GM12878 (cell line): ENCODE data around the gene GLB1L3. TPM values are rescaled to one million over a fixed set of nuclear protein-coding genes. Genes with fewer than 3 reads are reported as not detected.

Experiments used
- ATAC-seq: fragments of 200-7000 bp; cut with Tn5 transposase; 3 replicates; pipeline ENCODE4 v1.9.1; 2020; ENCODE audit warnings: mild to moderate bottlenecking, moderate library complexity
- BruUV-seq: library from RNA; stranded (reverse); fragments of 400-500 nt; replicated peaks from 2 replicates; lab custom pipeline; 2021; lab: Mats Ljungman, UMichigan
- CTCF ChIA-PET: fragments of 300-600 bp; sonication (Branson Sonifier 250); formaldehyde crosslinking; extraction: SDS; loops from one replicate; lab custom pipeline; 2021; ENCODE audit warnings: inconsistent platforms; lab: Yijun Ruan, JAX
- POLR2A ChIA-PET: fragments of 350-600 bp; formaldehyde crosslinking; extraction: SDS; loops from one replicate; lab custom pipeline; 2021; ENCODE audit warnings: inconsistent platforms; lab: Charles Lee
- RAD21 ChIA-PET: fragments of 300-600 bp; sonication (Branson Sonifier 250); formaldehyde crosslinking; loops from one replicate; lab custom pipeline; 2023; ENCODE audit warnings: antibody characterized with exemption; ENCODE audit not compliant: unreplicated experiment; lab: Charles Lee
- SMC1A ChIA-PET: fragments of 300-600 bp; sonication (Branson Sonifier 250); formaldehyde crosslinking; loops from one replicate; lab custom pipeline; 2023; ENCODE audit not compliant: unreplicated experiment, uncharacterized antibody; lab: Charles Lee
- DNase-seq: peaks from one replicate; pipeline ENCODE4 v3.0.0-alpha.2; 2011; ENCODE audit warnings: low read depth, low spot score
- FAIRE-seq: peaks from 3 replicates; lab custom pipeline; 2011; peaks lifted over from hg19 to GRCh38; lab: Jason Lieb, UNC
- H2AFZ ChIP-seq: 2 replicates; pipeline ENCODE4 v1.6.0; 2011; ENCODE audit warnings: low read depth, low read length, control low read depth; ENCODE audit not compliant: control insufficient read depth
- H3K27ac ChIP-seq: 2 replicates; pipeline ENCODE4 v1.5.1; 2011; ENCODE audit warnings: control low read depth; ENCODE audit not compliant: control insufficient read depth, insufficient read depth
- H3K27me3 ChIP-seq, 2 experiments: replicated peaks in 1 of 2; 2 replicates each; pipeline versions ENCODE4 v1.6.0 to v1.6.1; 2011; ENCODE audit warnings: low read length in 1 of 2; ENCODE audit not compliant: control insufficient read depth in 2 of 2, insufficient read depth in 2 of 2
- H3K36me3 ChIP-seq, 2 experiments: 2 replicates each; pipeline ENCODE4 v1.5.1; 2011; ENCODE audit warnings: low read length in 1 of 2; ENCODE audit not compliant: control insufficient read depth in 2 of 2, insufficient read depth in 2 of 2
- H3K4me1 ChIP-seq: 2 replicates; pipeline ENCODE4 v1.6.1; 2011; ENCODE audit warnings: mild to moderate bottlenecking, low read length, moderate library complexity, mixed read lengths; ENCODE audit not compliant: control insufficient read depth, insufficient read depth
- H3K4me2 ChIP-seq: 2 replicates; pipeline ENCODE4 v1.6.0; 2011; ENCODE audit warnings: control low read depth; ENCODE audit not compliant: control insufficient read depth, insufficient read depth
- H3K4me3 ChIP-seq: fragments of 200-600 bp; sonication (generic); 2 replicates; pipeline ENCODE4 v1.5.1; 2016
- H3K79me2 ChIP-seq: 2 replicates; pipeline ENCODE4 v1.6.0; 2011; ENCODE audit warnings: low read length; ENCODE audit not compliant: control insufficient read depth, insufficient read depth
- H3K9ac ChIP-seq: 2 replicates; pipeline ENCODE4 v1.8.0; 2011; ENCODE audit warnings: low read length, control low read depth, mixed read lengths; ENCODE audit not compliant: control insufficient read depth, insufficient read depth
- H3K9me3 ChIP-seq: replicated peaks from 3 replicates; pipeline ENCODE4 v1.5.1; 2011; ENCODE audit warnings: mild to moderate bottlenecking, low read length; ENCODE audit not compliant: control insufficient read depth, insufficient read depth
- H4K20me1 ChIP-seq: 2 replicates; pipeline ENCODE4 v1.6.0; 2011; ENCODE audit not compliant: control insufficient read depth, insufficient read depth
- BMI1 ChIP-seq: fragments of 450-650 bp; IDR thresholded peaks from 2 replicates; pipeline ENCODE4 v1.6.1; 2016; ENCODE audit warnings: mild to moderate bottlenecking, moderate library complexity, borderline replicate concordance
- EED ChIP-seq: sonication (generic); IDR thresholded peaks from 2 replicates; pipeline ENCODE4 v1.6.1; 2016; ENCODE audit warnings: antibody characterized with exemption, low read depth
- ESRRA ChIP-seq: IDR thresholded peaks from 2 replicates; pipeline ENCODE4 v1.6.1; 2012; ENCODE audit warnings: mild to moderate bottlenecking, low read length, improper control_type of control experiment
- FOS ChIP-seq: IDR thresholded peaks from 3 replicates; pipeline ENCODE4 v1.6.1; 2011; ENCODE audit warnings: borderline replicate concordance; ENCODE audit not compliant: insufficient read length; ENCODE audit errors: extremely low read depth
- GATAD2B ChIP-seq: fragments of 450-650 bp; conservative IDR thresholded peaks from 2 replicates; pipeline ENCODE4 v1.6.1; 2017; ENCODE audit warnings: low read depth, mild to moderate bottlenecking, moderate library complexity
- HSF1 ChIP-seq: fragments of 150-350 bp; IDR thresholded peaks from 2 replicates; pipeline ENCODE4 v1.6.1; 2014; ENCODE audit warnings: mild to moderate bottlenecking, low read depth, low read length
- NFYA ChIP-seq: IDR thresholded peaks from 2 replicates; pipeline ENCODE4 v1.6.1; 2011; ENCODE audit warnings: low read depth, mild to moderate bottlenecking, low read length, improper control_type of control experiment, borderline replicate concordance
- NKRF ChIP-seq: fragments of 450-650 bp; conservative IDR thresholded peaks from 2 replicates; pipeline ENCODE4 v1.6.1; 2017; ENCODE audit warnings: mild to moderate bottlenecking, moderate library complexity
- RCOR1 ChIP-seq: conservative IDR thresholded peaks from 2 replicates; pipeline ENCODE4 v1.6.1; 2012; ENCODE audit warnings: low read depth, low read length, improper control_type of control experiment
- USF1 ChIP-seq: IDR thresholded peaks from 2 replicates; pipeline ENCODE4 v1.6.1; 2011; ENCODE audit warnings: borderline replicate concordance, low read depth, mild to moderate bottlenecking, moderate library complexity, mixed read lengths, low read length; ENCODE audit not compliant: insufficient read depth; ENCODE audit errors: extremely low read length
- YY1 ChIP-seq: IDR thresholded peaks from 2 replicates; pipeline ENCODE4 v1.6.1; 2011; ENCODE audit warnings: low read depth, mild to moderate bottlenecking, low read length
- ZBED1 ChIP-seq: IDR thresholded peaks from 2 replicates; pipeline ENCODE4 v1.6.1; 2016; ENCODE audit warnings: borderline replicate concordance
- WGBS: methylation state at CpG from one replicate; pipeline ENCODE4 v1.1.6; 2016; ENCODE audit warnings: low lambda C conversion rate; ENCODE audit not compliant: insufficient replicate concordance, insufficient coverage; ENCODE audit errors: missing lambda C conversion rate; 5-methylcytosine and 5-hydroxymethylcytosine counted together
- in situ Hi-C: fragments of 300-500 bp; cut with MboI; formaldehyde crosslinking; loops from 9 replicates; pipeline ENCODE4 v1.14.3; 2018; ENCODE audit warnings: mixed read lengths
- intact Hi-C: fragments of 100-400 bp; cut with micrococcal nuclease; formaldehyde crosslinking; loops from one replicate; pipeline ENCODE4 v1.14.2; 2022; ENCODE audit not compliant: unreplicated experiment
- polyA plus RNA-seq, 11 experiments: library from polyadenylated mRNA; depleted of rRNA in 4 of 11; unstranded in 6 of 11; stranded (reverse) in 5 of 11; fragments of >200 nt; fragmentation: Nextera tagmentation in 4 of 11; fragmentation: Illumina TruSeq in 1 of 11; extraction: Ambion mirVana in 4 of 11; extraction: Trizol in 1 of 11; gene quantifications; 1 replicate in 1 of 11; 2 replicates in 10 of 11; pipeline versions ENCODE4 v1.2.1 to v1.2.3, GENCODE V29; 2011 to 2016; ENCODE audit warnings: inconsistent platforms in 2 of 11, missing spikeins in 2 of 11, low read depth in 1 of 11
- total RNA-seq, 4 experiments: library from RNA; depleted of rRNA in 3 of 4; stranded (reverse); fragments of >200 nt in 3 of 4; fragmentation: Illumina TruSeq in 1 of 4; extraction: Trizol in 1 of 4; gene quantifications; 2 replicates each; pipeline versions ENCODE4 v1.2.1 to v1.2.3, GENCODE V29; 2013 to 2021

GLB1L3 gene
- total and polyA plus RNA-seq, 10 of the 15 experiments (the other 5 are each of a cell fraction or from before 2014, with no cell fraction given): 0.53 to 2.9 (median 1.9) TPM; not detected in 1

GRCh38 chr11:134364261-134364660 is 88.1 kb downstream of the GLB1L3 start:
- POLR2A ChIA-PET: no interaction called here
- no peak for FAIRE-seq
- Histone ChIP-seq H3K4me3 (no peak overlapping the region), H3K79me2 (no peaks in the 10 kb centered on the region), H2AFZ (no peak overlapping the region), H4K20me1 (no peaks in the 10 kb centered on the region), H3K27ac (no peak overlapping the region), H3K36me3 (no peaks in the 10 kb centered on the region), H3K9ac (no peak overlapping the region), H3K9me3 (no peaks in the 10 kb centered on the region), H3K4me1 (no peaks in the 10 kb centered on the region), H3K4me2 (no peak overlapping the region), H3K27me3 (no peaks in the 10 kb centered on the region)
- in situ Hi-C loops (no loop called here), intact Hi-C loops (loop anchor here (5.0 kb wide), 1 partner anchor 503 kb away; no protein-coding TSS in a partner anchor)
- ATAC-seq: no peak
- RAD21 ChIA-PET: no interaction called here
- CTCF ChIA-PET: no interaction called here
- BruUV-seq: no TSS peak
- DNase-seq: no peak
- WGBS: 19% methylated on average over 9 of the region's 9 CpGs
- SMC1A ChIA-PET: no interaction called here
- no peak for TF ChIP-seq ZBED1
- no peak for TF ChIP-seq YY1

GRCh38 chr11:134365011-134365925 is 89.1 kb downstream of the GLB1L3 start:
- Histone ChIP-seq H3K4me3 (no peak overlapping the region), H3K36me3 (no peaks in the 10 kb centered on the region), H3K9ac (no peak overlapping the region), H3K27ac (no peak overlapping the region), H3K4me2 (no peak overlapping the region), H3K9me3 (no peaks in the 10 kb centered on the region), H3K27me3 (no peaks in the 10 kb centered on the region), H2AFZ (no peak overlapping the region), H4K20me1 (no peaks in the 10 kb centered on the region), H3K79me2 (no peaks in the 10 kb centered on the region), H3K4me1 (no peaks in the 10 kb centered on the region)
- CTCF ChIA-PET: no interaction called here
- WGBS: 36% methylated on average over 21 of the region's 22 CpGs
- SMC1A ChIA-PET: no interaction called here
- intact Hi-C loops: no loop called here
- FAIRE-seq (no peak), ATAC-seq (no peak), DNase-seq (no peak)
- in situ Hi-C loops: no loop called here
- no TSS peak for BruUV-seq
- RAD21 ChIA-PET: no interaction called here
- POLR2A ChIA-PET: no interaction called here
- TF ChIP-seq EED (no peak), FOS (no peak), NFYA (no peak), NKRF (no peak), HSF1 (no peak), USF1 (no peak), BMI1 (no peak), ESRRA (no peak), GATAD2B (no peak), RCOR1 (no peak)
